ENCODE data around the gene SNX19. TPM values are rescaled to one million over a fixed set of nuclear protein-coding genes. Genes with fewer than 3 reads are reported as not detected.

The SNX19 gene, protein sequence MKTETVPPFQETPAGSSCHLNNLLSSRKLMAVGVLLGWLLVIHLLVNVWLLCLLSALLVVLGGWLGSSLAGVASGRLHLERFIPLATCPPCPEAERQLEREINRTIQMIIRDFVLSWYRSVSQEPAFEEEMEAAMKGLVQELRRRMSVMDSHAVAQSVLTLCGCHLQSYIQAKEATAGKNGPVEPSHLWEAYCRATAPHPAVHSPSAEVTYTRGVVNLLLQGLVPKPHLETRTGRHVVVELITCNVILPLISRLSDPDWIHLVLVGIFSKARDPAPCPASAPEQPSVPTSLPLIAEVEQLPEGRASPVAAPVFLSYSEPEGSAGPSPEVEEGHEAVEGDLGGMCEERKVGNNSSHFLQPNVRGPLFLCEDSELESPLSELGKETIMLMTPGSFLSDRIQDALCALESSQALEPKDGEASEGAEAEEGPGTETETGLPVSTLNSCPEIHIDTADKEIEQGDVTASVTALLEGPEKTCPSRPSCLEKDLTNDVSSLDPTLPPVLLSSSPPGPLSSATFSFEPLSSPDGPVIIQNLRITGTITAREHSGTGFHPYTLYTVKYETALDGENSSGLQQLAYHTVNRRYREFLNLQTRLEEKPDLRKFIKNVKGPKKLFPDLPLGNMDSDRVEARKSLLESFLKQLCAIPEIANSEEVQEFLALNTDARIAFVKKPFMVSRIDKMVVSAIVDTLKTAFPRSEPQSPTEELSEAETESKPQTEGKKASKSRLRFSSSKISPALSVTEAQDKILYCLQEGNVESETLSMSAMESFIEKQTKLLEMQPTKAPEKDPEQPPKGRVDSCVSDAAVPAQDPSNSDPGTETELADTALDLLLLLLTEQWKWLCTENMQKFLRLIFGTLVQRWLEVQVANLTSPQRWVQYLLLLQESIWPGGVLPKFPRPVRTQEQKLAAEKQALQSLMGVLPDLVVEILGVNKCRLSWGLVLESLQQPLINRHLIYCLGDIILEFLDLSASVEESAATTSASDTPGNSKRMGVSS
- total RNA-seq (10 to 100 TPM; 58.1 to 66.4 TPM), polyA plus RNA-seq (ENCODE audit: insufficient read length in 6 of 6) (10 to 100 TPM; 34.1 to 46.8 (median 41.5) TPM)
- long read RNA-seq, donor 1, partial matches to known transcripts: 0 of 3 reads
- long read RNA-seq, donor 1, other reads (novel, unspliced or antisense): 0 of 3 reads
- long read RNA-seq, donor 2, full-length matches to known transcripts: 6 of 6 reads
- long read RNA-seq, donor 2, partial matches to known transcripts: 0 of 6 reads
- long read RNA-seq, donor 2, other reads (novel, unspliced or antisense): 0 of 6 reads
- long read RNA-seq, donor 3, full-length matches to known transcripts: 5 of 5 reads
- long read RNA-seq, donor 3, partial matches to known transcripts: 0 of 5 reads
- long read RNA-seq, donor 3, other reads (novel, unspliced or antisense): 0 of 5 reads
- long read RNA-seq, donor 4, partial matches to known transcripts: 0 of 1 reads
- long read RNA-seq, donor 4, other reads (novel, unspliced or antisense): 1 of 1 reads
- long read RNA-seq, donor 5, full-length matches to known transcripts: 3 of 3 reads
- long read RNA-seq, donor 5, partial matches to known transcripts: 0 of 3 reads
- long read RNA-seq, donor 5, other reads (novel, unspliced or antisense): 0 of 3 reads
- long read RNA-seq, donor 6, full-length matches to known transcripts: 2 of 2 reads
- long read RNA-seq, donor 6, partial matches to known transcripts: 0 of 2 reads
- long read RNA-seq, donor 6, other reads (novel, unspliced or antisense): 0 of 2 reads
- long read RNA-seq, donor 7, full-length matches to known transcripts: 1 of 6 reads
- long read RNA-seq, donor 7, partial matches to known transcripts: 5 of 6 reads
- long read RNA-seq, donor 7, other reads (novel, unspliced or antisense): 0 of 6 reads
- long read RNA-seq, donor 8, full-length matches to known transcripts: 2 of 20 reads
- long read RNA-seq, donor 8, partial matches to known transcripts: 18 of 20 reads
- long read RNA-seq, donor 8, other reads (novel, unspliced or antisense): 0 of 20 reads
- long read RNA-seq, donor 9: 0 reads
- long read RNA-seq, donor 10: 0 reads
- long read RNA-seq, donor 11, partial matches to known transcripts: 0 of 3 reads
- long read RNA-seq, donor 11, other reads (novel, unspliced or antisense): 0 of 3 reads
- long read RNA-seq, donor 12, full-length matches to known transcripts: 5 of 12 reads
- long read RNA-seq, donor 12, partial matches to known transcripts: 7 of 12 reads
- long read RNA-seq, donor 12, other reads (novel, unspliced or antisense): 0 of 12 reads

- ATAC-seq (peak; percentile 100), DNase-seq (peak; percentile 92 to 99 (median 94))
- peak; percentile 97 to 99 for TF ChIP-seq CTCF (IDR thresholded peaks at IDR 0.05)
- Histone ChIP-seq H3K4me3 (peak within 1 kb of the TSS; percentile 85 to 99), H3K27me3 (peaks cover 0 to 4% of the 10 kb centered on the region in 2 donors), H3K27ac (peak within 1 kb of the TSS; percentile 73 to 87), H3K4me1 (peaks cover 5 to 31% of the 10 kb centered on the region in 2 donors), H3K36me3 (peaks cover 0 to 34% of the 10 kb centered on the region in 2 donors), H3K9me3 (no peaks in the 10 kb centered on the region)
- intact Hi-C loops (cut with DNase I): no loop called here
These were observed at the start of gene SNX19 for GRCh38 chr11:130916238-130916855. Gene SNX19, minus strand, starts transcription at chr11:130916479. Its CDS starts 540 bp downstream, at chr11:130915939.

DNA sequence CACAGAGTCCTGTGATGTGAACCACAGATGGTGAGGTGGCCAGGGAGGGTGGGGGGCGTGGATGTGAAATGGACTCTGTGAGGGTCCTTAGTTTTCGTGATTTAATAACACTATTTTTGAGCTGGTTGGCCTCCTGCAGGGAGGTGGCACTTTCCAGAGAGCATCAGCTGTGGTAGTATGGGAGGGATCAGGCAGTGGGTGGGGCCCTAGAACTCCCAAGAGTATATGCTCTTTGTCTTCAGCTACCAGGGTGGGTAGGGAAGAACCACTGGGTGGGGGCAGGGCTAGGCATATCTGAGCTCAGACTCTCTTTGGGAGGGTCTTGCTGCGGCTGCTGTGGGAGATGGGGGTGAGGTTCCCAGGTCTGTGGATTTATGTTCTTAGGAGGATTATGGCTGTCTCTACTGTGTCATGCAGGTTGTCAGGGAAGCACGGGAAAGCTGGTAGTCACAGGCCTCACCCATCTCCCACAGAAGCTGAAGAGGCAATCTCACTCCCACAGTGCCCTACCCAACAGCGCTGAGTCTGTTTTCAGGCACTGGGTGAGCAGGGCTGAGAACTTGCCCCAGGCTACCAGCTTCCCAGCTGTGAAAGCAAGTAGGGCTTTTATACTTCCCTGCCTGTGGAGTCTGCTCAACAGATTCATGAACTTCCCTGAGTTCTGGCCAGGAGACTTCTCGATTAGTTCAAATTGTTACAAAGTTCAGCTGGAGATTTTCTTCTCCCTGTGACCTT, 47.9 kb upstream of the SNX19 start:
- ATAC-seq (no peak), DNase-seq (no peak)
- no peak overlapping the region for H3K4me3 ChIP-seq
- H3K9me3 ChIP-seq: peaks cover 0 to 9% of the 10 kb centered on the region in 2 donors
- intact Hi-C loops (cut with DNase I): no loop called here
- no peak for TF ChIP-seq CTCF (IDR thresholded peaks at IDR 0.05)
- no peaks in the 10 kb centered on the region for H3K27me3 ChIP-seq
- H3K4me1 ChIP-seq: no peaks in the 10 kb centered on the region
- no peaks in the 10 kb centered on the region for H3K36me3 ChIP-seq
- H3K27ac ChIP-seq: no peak overlapping the region

GRCh38 chr11:130947889-130948288, 31.6 kb upstream of the SNX19 start:
- Histone ChIP-seq H3K4me3 (no peak overlapping the region), H3K27me3 (peaks cover 0 to 4% of the 10 kb centered on the region in 2 donors), H3K9me3 (no peaks in the 10 kb centered on the region), H3K4me1 (no peaks in the 10 kb centered on the region), H3K36me3 (no peaks in the 10 kb centered on the region), H3K27ac (no peak overlapping the region)
- ATAC-seq (no peak), DNase-seq (no peak)
- no peak for TF ChIP-seq CTCF (IDR thresholded peaks at IDR 0.05)
- intact Hi-C loops (cut with DNase I): no loop called here
